ENCODE measurements around the gene TENM4. TPM values are rescaled to one million over a fixed set of nuclear protein-coding genes. Genes with fewer than 3 reads are reported as not detected.

TENM4 gene
- polyA plus RNA-seq, 1 of the 3 experiments (the other 2 are of a cell fraction) = 16.7 TPM

GRCh38 chr11:78605296-78605695 lies 835.5 kb downstream of the TENM4 start:
- DNase-seq = no peak
- no peak overlapping the region for H3K4me3 ChIP-seq (ENCODE audit: low read depth in 2 of 2, low read length in 1 of 2)
- no peaks in the 10 kb centered on the region; a peak in 2 of 4 replicates for H3K4me1 ChIP-seq (ENCODE audit: control insufficient read depth in 1 of 2, insufficient read depth in 2 of 2, low read depth in 1 of 2, low read length in 1 of 2)
- H3K79me2 ChIP-seq (ENCODE audit: insufficient read depth) = no peaks in the 10 kb centered on the region
- TF ChIP-seq EZH2phosphoT487 (IDR thresholded peaks at IDR 0.05; ENCODE audit: borderline replicate concordance, low read depth) = no peak
- TF ChIP-seq REST (IDR thresholded peaks at IDR 0.05; ENCODE audit: low read depth, low read length) = no peak
- no peak for TF ChIP-seq NFIC (IDR thresholded peaks at IDR 0.05; ENCODE audit: borderline replicate concordance)
- TF ChIP-seq FOXJ3 (CRISPR knock-in tag; IDR thresholded peaks at IDR 0.05) = no peak
- TF ChIP-seq SIN3A (IDR thresholded peaks at IDR 0.05; ENCODE audit: borderline replicate concordance, low read depth, low read length) = no peak
- no peak for TF ChIP-seq RFX5 (IDR thresholded peaks at IDR 0.05; ENCODE audit: low read length)
- TF ChIP-seq RCOR1 (IDR thresholded peaks at IDR 0.05; ENCODE audit: low read length) = no peak
- no peak for TF ChIP-seq TEAD4 (IDR thresholded peaks at IDR 0.05; ENCODE audit: borderline replicate concordance, insufficient read depth)
- TF ChIP-seq USF2 (IDR thresholded peaks at IDR 0.05; ENCODE audit: borderline replicate concordance, low read depth, low read length) = no peak
- TF ChIP-seq ZBTB33 (IDR thresholded peaks at IDR 0.05; ENCODE audit: borderline replicate concordance, low read depth) = no peak
- TF ChIP-seq FOSL2 (IDR thresholded peaks at IDR 0.05; ENCODE audit: borderline replicate concordance, low read depth) = no peak
- no peak for TF ChIP-seq IRF3 (IDR thresholded peaks at IDR 0.05; ENCODE audit: low read depth, low read length)
- no peak for TF ChIP-seq RAD21 (IDR thresholded peaks at IDR 0.05; ENCODE audit: low read length)
- TF ChIP-seq TAF1 (IDR thresholded peaks at IDR 0.05; ENCODE audit: borderline replicate concordance, low read depth, low read length) = no peak
- no peak for TF ChIP-seq POLR2AphosphoS5 (IDR thresholded peaks at IDR 0.05; ENCODE audit: low read depth, low read length)
- H3K36me3 ChIP-seq (replicated peaks in 1 of 2; ENCODE audit: control insufficient read depth in 1 of 2, insufficient read depth in 2 of 2, low read length in 1 of 2) = no peaks in the 10 kb centered on the region
- H3K9me3 ChIP-seq = no peaks in the 10 kb centered on the region
- WGBS (ENCODE audit: low lambda C conversion rate) = 59% methylated on average over 7 of the region's 7 CpGs
- no peak overlapping the region for H3K4me2 ChIP-seq
- H4K20me1 ChIP-seq (ENCODE audit: insufficient read depth) = no peaks in the 10 kb centered on the region
- H3K9ac ChIP-seq = no peak overlapping the region
- ChIA-PET CTCF (no interaction called here), POLR2A (no interaction called here)
- no peaks in the 10 kb centered on the region for H3F3A ChIP-seq (replicated peaks; ENCODE audit: insufficient read depth)
- no peaks in the 10 kb centered on the region; the same call in 1 of the 2 replicates for H3K27me3 ChIP-seq (ENCODE audit: insufficient read depth)
- H3K9me2 ChIP-seq = no peaks in the 10 kb centered on the region
- no peak overlapping the region for H3K27ac ChIP-seq (ENCODE audit: low read depth in 2 of 2, low read length in 1 of 2)
- H2AFZ ChIP-seq (ENCODE audit: low read depth) = no peak overlapping the region

All from SK-N-SH (cell line).